Gastrocnemius medialis (tissue), 4 donors: ENCODE data around the gene HDHD3.
"Not testable (repeated sequence)": the region's sequence is repeated elsewhere in the genome, so short reads cannot be mapped to it uniquely, and the experiment has no call there.

ENCODE experiments used
- POLR2A ChIP-seq, 2 donors: fragments of 450-650 bp; IDR thresholded peaks; one replicate each; pipeline ENCODE4 v1.6.1; 2017; ENCODE audit warnings: antibody characterized with exemption in 2 of 2, mild to moderate bottlenecking in 2 of 2, moderate library complexity in 2 of 2
- TF ChIP-seq, protein P1 (sequence below), 5 experiments: fragments of 450-650 bp in 3 of 5; fragments of 200-600 bp in 2 of 5; sonication (generic) in 2 of 5; IDR thresholded peaks in 4 of 5; conservative IDR thresholded peaks in 1 of 5; 1 replicate in 4 of 5; 2 replicates in 1 of 5; pipeline ENCODE4 v1.5.1; 2016 to 2019; ENCODE audit warnings: antibody characterized with exemption in 5 of 5, mild to moderate bottlenecking in 3 of 5, moderate library complexity in 3 of 5

DNA sequence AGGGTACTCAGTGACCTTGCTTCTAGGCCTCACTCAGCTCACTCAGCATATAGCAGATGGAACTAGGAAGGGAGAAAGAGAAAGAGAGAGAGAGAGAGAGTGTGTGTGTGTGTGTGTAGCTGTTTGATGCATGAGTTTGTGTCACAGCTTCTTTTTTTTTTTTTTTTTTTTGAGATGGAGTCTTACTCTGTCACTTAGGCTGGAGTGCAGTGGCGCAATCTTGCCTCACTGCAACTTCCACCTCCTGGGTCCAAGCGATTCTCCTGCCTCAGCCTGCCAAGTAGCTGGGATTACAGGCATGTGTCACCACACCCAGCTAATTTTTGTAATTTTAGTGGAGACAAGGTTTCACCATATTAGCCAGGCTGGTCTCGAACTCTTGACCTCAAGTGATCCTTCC, 11.1 kb downstream of the HDHD3 start:
- not testable (repeated sequence) for TF ChIP-seq POLR2A (IDR thresholded peaks at IDR 0.05)
- TF ChIP-seq, protein P1, sequence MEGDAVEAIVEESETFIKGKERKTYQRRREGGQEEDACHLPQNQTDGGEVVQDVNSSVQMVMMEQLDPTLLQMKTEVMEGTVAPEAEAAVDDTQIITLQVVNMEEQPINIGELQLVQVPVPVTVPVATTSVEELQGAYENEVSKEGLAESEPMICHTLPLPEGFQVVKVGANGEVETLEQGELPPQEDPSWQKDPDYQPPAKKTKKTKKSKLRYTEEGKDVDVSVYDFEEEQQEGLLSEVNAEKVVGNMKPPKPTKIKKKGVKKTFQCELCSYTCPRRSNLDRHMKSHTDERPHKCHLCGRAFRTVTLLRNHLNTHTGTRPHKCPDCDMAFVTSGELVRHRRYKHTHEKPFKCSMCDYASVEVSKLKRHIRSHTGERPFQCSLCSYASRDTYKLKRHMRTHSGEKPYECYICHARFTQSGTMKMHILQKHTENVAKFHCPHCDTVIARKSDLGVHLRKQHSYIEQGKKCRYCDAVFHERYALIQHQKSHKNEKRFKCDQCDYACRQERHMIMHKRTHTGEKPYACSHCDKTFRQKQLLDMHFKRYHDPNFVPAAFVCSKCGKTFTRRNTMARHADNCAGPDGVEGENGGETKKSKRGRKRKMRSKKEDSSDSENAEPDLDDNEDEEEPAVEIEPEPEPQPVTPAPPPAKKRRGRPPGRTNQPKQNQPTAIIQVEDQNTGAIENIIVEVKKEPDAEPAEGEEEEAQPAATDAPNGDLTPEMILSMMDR (IDR thresholded peaks at IDR 0.05 in 4 of 5, conservative IDR thresholded peaks at IDR 0.05 in 1 of 5), result not testable (repeated sequence)
